Measurements from ENCODE around the gene C19orf67.

GRCh38 chr19:14031719-14032480 lies 53.7 kb downstream of the C19orf67 start, which contains the start of gene IL27RA:
- TF ChIP-seq, protein P1, sequence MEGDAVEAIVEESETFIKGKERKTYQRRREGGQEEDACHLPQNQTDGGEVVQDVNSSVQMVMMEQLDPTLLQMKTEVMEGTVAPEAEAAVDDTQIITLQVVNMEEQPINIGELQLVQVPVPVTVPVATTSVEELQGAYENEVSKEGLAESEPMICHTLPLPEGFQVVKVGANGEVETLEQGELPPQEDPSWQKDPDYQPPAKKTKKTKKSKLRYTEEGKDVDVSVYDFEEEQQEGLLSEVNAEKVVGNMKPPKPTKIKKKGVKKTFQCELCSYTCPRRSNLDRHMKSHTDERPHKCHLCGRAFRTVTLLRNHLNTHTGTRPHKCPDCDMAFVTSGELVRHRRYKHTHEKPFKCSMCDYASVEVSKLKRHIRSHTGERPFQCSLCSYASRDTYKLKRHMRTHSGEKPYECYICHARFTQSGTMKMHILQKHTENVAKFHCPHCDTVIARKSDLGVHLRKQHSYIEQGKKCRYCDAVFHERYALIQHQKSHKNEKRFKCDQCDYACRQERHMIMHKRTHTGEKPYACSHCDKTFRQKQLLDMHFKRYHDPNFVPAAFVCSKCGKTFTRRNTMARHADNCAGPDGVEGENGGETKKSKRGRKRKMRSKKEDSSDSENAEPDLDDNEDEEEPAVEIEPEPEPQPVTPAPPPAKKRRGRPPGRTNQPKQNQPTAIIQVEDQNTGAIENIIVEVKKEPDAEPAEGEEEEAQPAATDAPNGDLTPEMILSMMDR (IDR thresholded peaks at IDR 0.05) = peak; percentile 45 to 58 (median 57)
- TF ChIP-seq POLR2A (IDR thresholded peaks at IDR 0.05) = no peak
